Measurements from ENCODE around the gene ZNF280B. TPM values are rescaled to one million over a fixed set of nuclear protein-coding genes. Genes with fewer than 3 reads are reported as not detected.

Gene ZNF280B
- total RNA-seq, 1 donor: 1.7 TPM

DNA sequence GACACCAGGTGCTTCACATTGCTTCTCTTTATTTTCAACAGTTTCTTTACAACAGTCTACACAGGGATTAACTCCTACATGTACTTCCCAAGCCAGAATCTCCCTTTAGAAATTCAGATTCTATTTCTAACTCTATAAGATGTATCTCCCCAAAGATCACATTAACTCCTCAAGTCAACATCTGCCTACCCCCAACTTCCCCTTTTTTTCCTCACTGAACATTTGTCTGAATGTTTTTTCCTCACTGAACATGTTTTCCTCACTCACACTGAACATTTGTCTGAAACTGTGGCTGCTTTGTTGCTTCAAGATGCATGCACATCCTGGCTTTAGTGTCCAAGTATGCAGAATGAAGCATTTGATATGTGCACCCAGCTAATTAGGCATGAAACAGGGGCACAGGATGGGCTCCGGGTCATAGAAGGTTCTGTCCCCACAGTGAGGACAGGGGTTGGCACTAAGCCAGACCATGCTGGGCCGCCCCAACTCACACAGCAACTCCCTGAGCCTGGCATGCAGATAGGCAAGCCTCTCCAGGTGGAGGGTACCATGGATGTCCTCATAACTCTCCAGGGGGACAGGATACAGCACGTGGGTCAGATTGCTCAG lies 39.3 kb upstream of the ZNF280B start:
- TF ChIP-seq CTCF (IDR thresholded peaks at IDR 0.05; ENCODE audit: insufficient read depth, low read depth, low read length): no peak
- no peak for DNase-seq (ENCODE audit: low read depth)
- H3K4me3 ChIP-seq (ENCODE audit: low read depth, low read length): no peak overlapping the region

DNA sequence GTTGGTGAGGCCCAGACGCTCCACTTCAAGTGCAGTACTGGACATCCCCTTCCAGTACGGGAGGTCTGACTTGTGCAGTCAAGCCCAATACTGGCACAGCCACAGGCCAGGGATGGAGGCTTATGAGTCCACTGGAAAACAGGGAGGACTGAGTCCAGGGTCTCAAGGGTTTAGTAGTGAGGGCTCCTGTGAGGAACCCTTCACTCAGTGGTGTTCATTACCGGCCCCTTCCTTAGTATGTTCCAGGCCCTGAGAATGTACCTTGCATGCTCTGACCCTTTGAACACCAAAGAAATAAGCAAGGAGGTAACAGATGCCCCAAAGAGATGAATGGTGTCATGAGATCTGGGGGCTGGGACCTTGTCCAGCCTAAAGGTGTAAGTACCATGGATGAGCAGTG lies 38.7 kb upstream of the ZNF280B start:
- TF ChIP-seq CTCF (IDR thresholded peaks at IDR 0.05; ENCODE audit: insufficient read depth, low read depth, low read length): no peak
- DNase-seq (ENCODE audit: low read depth): no peak

DNA sequence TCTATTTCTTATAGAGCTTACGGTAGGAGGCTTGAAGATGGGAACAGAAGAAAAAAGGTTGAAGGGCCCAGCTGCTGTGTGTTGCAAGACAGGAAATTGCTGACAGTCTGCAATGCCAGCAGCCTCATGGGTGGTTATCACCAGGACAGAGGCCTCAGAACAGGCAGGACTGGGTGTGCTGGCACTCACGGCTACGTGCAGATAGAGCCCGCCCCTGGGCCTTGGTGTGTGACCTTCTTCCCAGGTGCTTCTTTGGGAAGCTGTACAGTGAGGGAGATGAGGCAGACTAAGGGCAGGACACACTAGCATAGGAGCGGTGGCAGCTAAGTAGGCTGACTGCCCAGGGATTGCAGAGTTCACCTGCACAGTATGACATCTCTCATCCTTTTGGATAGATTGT lies 37.9 kb upstream of the ZNF280B start:
- no peak for TF ChIP-seq CTCF (IDR thresholded peaks at IDR 0.05; ENCODE audit: insufficient read depth, low read depth, low read length)
- no peak overlapping the region for H3K4me3 ChIP-seq (ENCODE audit: low read depth, low read length)
- peak; percentile 56 for DNase-seq (ENCODE audit: low read depth)

More for the DNA sequence above, 38.7 kb upstream of the ZNF280B start:
- no peak overlapping the region for H3K4me3 ChIP-seq (ENCODE audit: low read depth, low read length)

DNA sequence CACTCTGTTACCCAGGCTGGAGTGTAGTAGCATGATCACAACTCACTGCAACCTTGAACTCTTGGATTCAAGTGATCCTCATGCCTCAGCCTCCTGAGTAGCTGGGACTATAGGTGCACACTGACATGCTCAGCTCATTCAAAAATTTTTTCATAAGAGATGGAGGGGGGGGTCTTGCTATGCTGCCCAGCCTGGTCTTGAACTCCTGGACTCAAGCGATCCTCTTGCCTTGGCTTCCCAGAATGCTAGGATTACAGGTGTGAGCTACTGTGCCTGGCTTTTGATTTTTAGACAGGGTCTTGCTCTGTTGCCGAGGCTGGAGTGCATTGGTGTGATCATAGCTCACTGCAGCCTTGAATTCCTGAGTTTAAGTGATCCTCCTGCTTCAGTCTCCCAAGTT lies 36.5 kb upstream of the ZNF280B start:
- no peak overlapping the region for H3K4me3 ChIP-seq (ENCODE audit: low read depth, low read length)
- TF ChIP-seq CTCF (IDR thresholded peaks at IDR 0.05; ENCODE audit: insufficient read depth, low read depth, low read length): no peak
- DNase-seq (ENCODE audit: low read depth): no peak

DNA sequence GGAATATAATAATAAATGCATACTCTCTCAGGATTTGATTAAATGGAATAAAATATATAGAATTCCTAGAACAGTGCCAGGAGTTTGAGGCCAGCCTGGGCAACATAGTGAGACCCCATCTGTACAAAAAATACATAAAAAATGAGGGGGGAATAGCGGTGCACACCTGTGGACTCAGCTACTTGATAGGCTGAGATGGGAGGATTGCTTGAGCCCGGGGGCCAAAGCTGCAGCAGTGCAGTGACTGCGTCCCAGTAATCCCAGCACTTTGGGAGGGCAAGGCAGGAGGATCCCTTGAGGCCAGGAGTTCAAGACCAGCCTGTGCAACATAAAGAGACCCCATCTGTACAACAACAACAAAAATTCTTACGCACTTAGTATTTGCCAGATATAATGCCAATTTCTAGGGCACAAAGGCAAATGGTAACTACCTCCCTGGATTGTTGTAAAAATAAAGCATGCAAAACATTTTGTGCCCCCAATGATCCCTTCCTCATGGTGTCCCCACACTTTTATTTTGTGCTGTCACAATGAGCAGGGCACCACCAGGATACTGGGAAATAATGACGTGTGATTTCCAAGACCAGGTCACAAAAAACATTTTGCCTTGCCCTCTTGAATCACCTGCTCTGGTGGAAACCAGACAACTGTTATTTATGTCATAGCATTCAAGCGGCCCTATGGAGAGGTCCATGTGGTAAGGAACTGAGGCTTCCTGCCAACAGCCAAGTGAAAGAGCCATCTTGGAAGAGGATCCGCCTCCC lies 29.9 kb upstream of the ZNF280B start:
- no peak for DNase-seq (ENCODE audit: low read depth)
- TF ChIP-seq CTCF (IDR thresholded peaks at IDR 0.05; ENCODE audit: insufficient read depth, low read depth, low read length): no peak
- no peak overlapping the region for H3K4me3 ChIP-seq (ENCODE audit: low read depth, low read length)

- no peak for DNase-seq (ENCODE audit: low read depth)
- no peak for TF ChIP-seq CTCF (IDR thresholded peaks at IDR 0.05; ENCODE audit: insufficient read depth, low read depth, low read length)
- no peak overlapping the region for H3K4me3 ChIP-seq (ENCODE audit: low read depth, low read length)
These were observed 28.4 kb upstream of the ZNF280B start for GRCh38 chr22:22536916-22537315.

Data from fibroblast of villous mesenchyme (primary cell).